Body of pancreas (tissue), 4 donors: ENCODE data around the gene DEK. TPM values are rescaled to one million over a fixed set of nuclear protein-coding genes. Genes with fewer than 3 reads are reported as not detected.
A peak's percentile ranks its signal among the peaks of the same experiment; 100 is the strongest.

ENCODE experiments used
- ATAC-seq: fragments of 150-250 bp; one replicate; pipeline ENCODE4 v1.9.1; 2016
- DNase-seq, 4 donors: peaks; one replicate each; pipeline ENCODE4 v3.0.0-alpha.2; 2019
- H3K27ac ChIP-seq, 4 donors: fragments of 200-600 bp; sonication (generic); 1 replicate in 3 of 4; 2 replicates in 1 of 4; pipeline versions ENCODE4 v1.5.1 to v1.6.1; 2016 to 2019; ENCODE audit warnings: mild to moderate bottlenecking in 1 of 4, mixed read lengths in 1 of 4, moderate library complexity in 1 of 4
- H3K27me3 ChIP-seq, 2 donors: fragments of 200-600 bp; sonication (generic); one replicate each; pipeline ENCODE4 v1.6.0; 2016; ENCODE audit warnings: mild to moderate bottlenecking in 1 of 2
- H3K36me3 ChIP-seq, 2 donors: fragments of 200-600 bp; sonication (generic); replicated peaks in 1 of 2; 2 replicates each; pipeline ENCODE4 v1.5.1; 2016; ENCODE audit warnings: low read depth in 2 of 2; ENCODE audit not compliant: insufficient read depth in 1 of 2
- H3K4me1 ChIP-seq: fragments of 200-600 bp; sonication (generic); one replicate; pipeline ENCODE4 v1.6.0; 2016
- H3K4me3 ChIP-seq, 2 donors: fragments of 200-600 bp; sonication (generic); 1 replicate in 1 of 2; 2 replicates in 1 of 2; pipeline ENCODE4 v1.5.1; 2016 to 2019
- H3K9me3 ChIP-seq, 3 donors: fragments of 200-600 bp; sonication (generic); 1 replicate in 2 of 3; 2 replicates in 1 of 3; pipeline ENCODE4 v1.5.1; 2016
- CTCF ChIP-seq, 7 experiments: fragments of 450-650 bp in 4 of 7; fragments of 200-600 bp in 3 of 7; sonication (generic) in 3 of 7; IDR thresholded peaks; one replicate each; pipeline ENCODE4 v1.5.1; 2016 to 2019; ENCODE audit warnings: antibody characterized with exemption in 7 of 7
- POLR2A ChIP-seq, 3 donors: fragments of 450-650 bp; IDR thresholded peaks; one replicate each; pipeline ENCODE4 v1.6.1; 2016; ENCODE audit warnings: antibody characterized with exemption in 3 of 3, mild to moderate bottlenecking in 2 of 3
- WGBS, 2 donors: methylation state at CpG; one replicate each; pipeline ENCODE4 v1.1.5; 2017; 5-methylcytosine and 5-hydroxymethylcytosine counted together
- intact Hi-C: fragments of 100-400 bp; cut with DNase I; formaldehyde crosslinking; loops from one replicate; pipeline ENCODE4 v1.15.1; 2023
- total RNA-seq, 2 donors: library from RNA; depleted of rRNA; stranded (reverse); fragments of >200 nt; gene quantifications; one replicate each; pipeline ENCODE4 v1.1.0, GENCODE V29; 2016

The DEK gene
- total RNA-seq, 2 donors from 2014 or later: 67.2 to 72.9 TPM

GRCh38 chr6:18262702-18263417 is 1.5 kb downstream of the DEK start:
- WGBS, 2 donors: 7 to 9% methylated on average over 18 of the region's 18 CpGs
- intact Hi-C loops: no loop called here
- Histone ChIP-seq H3K4me3 (peak overlapping the region in 1 of 2 donors; percentile 82), H3K27ac (peak overlapping the region in 2 of 4 donors; percentile 18 to 100), H3K9me3 (no peaks in the 10 kb centered on the region), H3K36me3 (no peaks in the 10 kb centered on the region), H3K4me1 (peaks cover 42% of the 10 kb centered on the region), H3K27me3 (no peaks in the 10 kb centered on the region)
- ATAC-seq: no peak
- DNase-seq: no peak
- TF ChIP-seq POLR2A (IDR thresholded peaks at IDR 0.05): no peak

- Histone ChIP-seq H3K4me3 (no peak overlapping the region), H3K27me3 (no peaks in the 10 kb centered on the region), H3K36me3 (peaks cover 0 to 4% of the 10 kb centered on the region in 2 donors), H3K4me1 (peaks cover 42% of the 10 kb centered on the region), H3K27ac (no peak overlapping the region), H3K9me3 (no peaks in the 10 kb centered on the region)
- WGBS, 2 donors: 81 to 82% methylated on average over 6 of the region's 6 CpGs
- ATAC-seq (no peak), DNase-seq (no peak)
- no peak for TF ChIP-seq POLR2A (IDR thresholded peaks at IDR 0.05)
- intact Hi-C loops: no loop called here
Measured at GRCh38 chr6:18261877-18262276, 2.5 kb downstream of the DEK start.

- intact Hi-C loops: no loop called here
- H3K4me3 ChIP-seq: no peak overlapping the region
- H3K4me1 ChIP-seq: peaks cover 40% of the 10 kb centered on the region
- no peaks in the 10 kb centered on the region for H3K27me3 ChIP-seq
- no peak overlapping the region for H3K27ac ChIP-seq
- peaks cover 0 to 5% of the 10 kb centered on the region in 2 donors for H3K36me3 ChIP-seq
- no peaks in the 10 kb centered on the region for H3K9me3 ChIP-seq
- no peak for ATAC-seq
- TF ChIP-seq POLR2A (IDR thresholded peaks at IDR 0.05): no peak
- TF ChIP-seq CTCF (IDR thresholded peaks at IDR 0.05): no peak
- WGBS, 2 donors: 72 to 76% methylated on average over 4 of the region's 4 CpGs
- DNase-seq: no peak
Measured at GRCh38 chr6:18260448-18261106, 3.8 kb downstream of the DEK start.

- Histone ChIP-seq H3K4me1 (peaks cover 34% of the 10 kb centered on the region), H3K9me3 (no peaks in the 10 kb centered on the region), H3K27ac (no peak overlapping the region), H3K27me3 (no peaks in the 10 kb centered on the region), H3K4me3 (no peak overlapping the region), H3K36me3 (peaks cover 0 to 5% of the 10 kb centered on the region in 2 donors)
- no peak for DNase-seq
- no peak for ATAC-seq
- intact Hi-C loops: no loop called here
- WGBS, 2 donors: 89 to 91% methylated on average over 4 of the region's 4 CpGs
- no peak for TF ChIP-seq POLR2A (IDR thresholded peaks at IDR 0.05)
- TF ChIP-seq CTCF (IDR thresholded peaks at IDR 0.05): no peak
Measured at GRCh38 chr6:18259675-18260447, 4.5 kb downstream of the DEK start.

GRCh38 chr6:18254793-18255192 is 9.5 kb downstream of the DEK start:
- Histone ChIP-seq H3K27me3 (no peaks in the 10 kb centered on the region), H3K36me3 (peaks cover 0 to 5% of the 10 kb centered on the region in 2 donors), H3K4me3 (no peak overlapping the region), H3K9me3 (no peaks in the 10 kb centered on the region), H3K4me1 (peaks cover under 1% of the 10 kb centered on the region), H3K27ac (no peak overlapping the region)
- intact Hi-C loops: no loop called here
- WGBS, 2 donors: 84 to 87% methylated on average over 6 of the region's 6 CpGs
- TF ChIP-seq POLR2A (IDR thresholded peaks at IDR 0.05) (no peak), CTCF (IDR thresholded peaks at IDR 0.05) (no peak)
- DNase-seq: no peak
- no peak for ATAC-seq
